Adrenal gland (tissue), 12 donors: ENCODE results near the gene G0S2. TPM values are rescaled to one million over a fixed set of nuclear protein-coding genes. Genes with fewer than 3 reads are reported as not detected.

Experiments used
- DNase-seq, 7 donors: peaks; one replicate each; pipeline ENCODE4 v3.0.0-alpha.2; 2019 to 2020
- H3K27ac ChIP-seq, 5 donors: fragments of 200-600 bp; sonication (generic) in 4 of 5; 1 replicate in 3 of 5; 2 replicates in 2 of 5; pipeline versions ENCODE4 v1.5.1 to v1.8.0; 2016 to 2020; ENCODE audit warnings: mild to moderate bottlenecking in 1 of 5
- H3K27me3 ChIP-seq: fragments of 200-600 bp; 2 replicates; pipeline ENCODE4 v1.8.0; 2021
- H3K36me3 ChIP-seq, 2 donors: fragments of 200-600 bp; replicated peaks in 1 of 2; 1 replicate in 1 of 2; 2 replicates in 1 of 2; pipeline versions ENCODE4 v1.5.1 to v1.8.0; 2018 to 2022
- H3K4me1 ChIP-seq, 2 donors: fragments of 200-600 bp; replicated peaks in 1 of 2; 1 replicate in 1 of 2; 2 replicates in 1 of 2; pipeline versions ENCODE4 v1.5.1 to v1.8.0; 2018 to 2021
- H3K4me3 ChIP-seq, 4 donors: fragments of 200-600 bp; sonication (generic) in 3 of 4; one replicate each; pipeline ENCODE4 v1.5.1; 2016 to 2018
- H3K9me3 ChIP-seq, 3 donors: fragments of 200-600 bp; sonication (generic) in 1 of 3; replicated peaks in 1 of 3; 1 replicate in 2 of 3; 2 replicates in 1 of 3; pipeline versions ENCODE4 v1.5.1 to v1.8.0; 2016 to 2021
- CTCF ChIP-seq, 6 experiments: fragments of 450-650 bp in 4 of 6; fragments of 200-600 bp in 2 of 6; sonication (generic) in 1 of 6; IDR thresholded peaks; 1 replicate in 5 of 6; 2 replicates in 1 of 6; pipeline versions ENCODE4 v1.5.1 to v1.8.0; 2016 to 2021; ENCODE audit warnings: antibody characterized with exemption in 6 of 6, mild to moderate bottlenecking in 2 of 6, moderate library complexity in 1 of 6
- POLR2A ChIP-seq, 2 donors: fragments of 450-650 bp; IDR thresholded peaks; one replicate each; pipeline ENCODE4 v1.6.1; 2017; ENCODE audit warnings: antibody characterized with exemption in 2 of 2, mild to moderate bottlenecking in 2 of 2, moderate library complexity in 1 of 2
- WGBS, 4 donors: extraction: QIAGEN DNeasy Blood & Tissue Kit in 2 of 4; methylation state at CpG; one replicate each; pipeline versions ENCODE4 v1.1.5 to v1.1.7; 2013 to 2017; 5-methylcytosine and 5-hydroxymethylcytosine counted together
- intact Hi-C, 2 donors: fragments of 100-400 bp; cut with DNase I; formaldehyde crosslinking; loops; one replicate each; pipeline versions ENCODE4 v1.14.1 to v1.15.0; 2022 to 2023
- polyA plus RNA-seq, 3 donors: library from polyadenylated mRNA; stranded (reverse); fragments of 200-250 nt in 2 of 3; fragments of 350-450 nt in 1 of 3; fragmentation: Illumina TruSeq in 1 of 3; extraction: RNeasy Lipid Tissue Mini Kit (QIAGEN cat#74804) in 1 of 3; gene quantifications; one replicate each; pipeline ENCODE4 v1.2.3, GENCODE V29; 2013 to 2014
- total RNA-seq, 9 donors: library from RNA; depleted of rRNA in 4 of 9; stranded (reverse); fragments of >200 nt in 4 of 9; fragments of 120-200 nt in 1 of 9; fragmentation: NEBNext Ultra II Directional in 1 of 9; extraction: Animal tissue kit (Norgen Biotek cat#: 25700) in 1 of 9; gene quantifications; one replicate each; pipeline versions ENCODE4 v1.1.0 to v1.2.4, GENCODE V29; 2013 to 2023
- donor health status: healthy with polysubstance abuse.
- donor health status: Bipolar disorder and iron deficiency.
- donor health status: DM: yes; HTN: yes; CAD: no.
- donor health status: DM: no; HTN: no; CAD: no.
- donor health status: DM: no; HTN: no; CAD: no.
- donor health status: DM: yes; HTN: yes; CAD: no.

G0S2 gene
- total and polyA plus RNA-seq, 12 donors: 48.5 to 901 (median 237) TPM

GRCh38 chr1:209723756-209724693 lies 48.8 kb downstream of the G0S2 start:
- Histone ChIP-seq H3K4me1 (peaks cover 4 to 6% of the 10 kb centered on the region in 2 donors), H3K4me3 (no peak overlapping the region), H3K27me3 (no peaks in the 10 kb centered on the region), H3K27ac (no peak overlapping the region), H3K36me3 (no peaks in the 10 kb centered on the region), H3K9me3 (no peaks in the 10 kb centered on the region)
- intact Hi-C loops: no loop called here
- 68 to 79% (median 73%) methylated on average over 3 of the region's 3 CpGs for WGBS, 4 donors
- DNase-seq: no peak
- no peak for TF ChIP-seq CTCF (IDR thresholded peaks at IDR 0.05)
- TF ChIP-seq POLR2A (IDR thresholded peaks at IDR 0.05): no peak

Other genes starting within 250 kb of the G0S2 start
- 1 to 10 TPM in 7 of 9 donors, under 1 TPM in 2; 0.57 to 8.4 (median 2.6) TPM for gene CAMK1G, start 91.7 kb upstream of the G0S2 start, total RNA-seq
- gene CAMK1G, start 91.7 kb upstream of the G0S2 start, polyA plus RNA-seq: 1 to 10 TPM in 2 of 3 donors, under 1 TPM in 1; 0.84 to 2.5 (median 2.2) TPM
- gene LAMB3, start 23.0 kb upstream of the G0S2 start, total RNA-seq: 100 to 1,000 TPM in 1 of 9 donors, 10 to 100 TPM in 8; 11.8 to 117 (median 41.3) TPM
- 10 to 100 TPM in 1 of 3 donors, 1 to 10 TPM in 2; 8.2 to 16.1 (median 8.6) TPM for gene LAMB3, start 23.0 kb upstream of the G0S2 start, polyA plus RNA-seq
- 10 to 100 TPM in 5 of 9 donors, 1 to 10 TPM in 3, under 1 TPM in 1; 0.17 to 29.6 (median 11.7) TPM for gene HSD11B1, start 29.4 kb downstream of the G0S2 start, total RNA-seq
- gene HSD11B1, start 29.4 kb downstream of the G0S2 start, polyA plus RNA-seq: 1 to 10 TPM; 4.1 to 8.2 (median 4.7) TPM
- 1 to 10 TPM in 8 of 9 donors, under 1 TPM in 1; 0.88 to 9.8 (median 2.0) TPM for gene TRAF3IP3, start 80.6 kb downstream of the G0S2 start, total RNA-seq
- 1 to 10 TPM; 1.0 to 3.8 (median 2.2) TPM for gene TRAF3IP3, start 80.6 kb downstream of the G0S2 start, polyA plus RNA-seq
- 1 to 10 TPM; 1.1 to 5.4 (median 2.3) TPM for gene C1orf74, start 109.1 kb downstream of the G0S2 start, total RNA-seq
- gene C1orf74, start 109.1 kb downstream of the G0S2 start, polyA plus RNA-seq: 1 to 10 TPM in 2 of 3 donors, under 1 TPM in 1; 0.98 to 4.0 (median 1.0) TPM
- 10 to 100 TPM in 8 of 9 donors, 1 to 10 TPM in 1; 8.1 to 60.2 (median 35.9) TPM for gene IRF6, start 130.7 kb downstream of the G0S2 start, total RNA-seq
- gene IRF6, start 130.7 kb downstream of the G0S2 start, polyA plus RNA-seq: 1 to 10 TPM; 5.4 to 9.8 (median 8.5) TPM
- gene UTP25, start 152.6 kb downstream of the G0S2 start, total RNA-seq: 10 to 100 TPM in 2 of 9 donors, 1 to 10 TPM in 7; 5.3 to 11.6 (median 8.1) TPM
- gene UTP25, start 152.6 kb downstream of the G0S2 start, polyA plus RNA-seq: 1 to 10 TPM; 2.2 to 8.8 (median 2.4) TPM